Amygdala (tissue), 56 donors: ENCODE measurements around the gene HMBS.
"Not testable (repeated sequence)": the region's sequence is repeated elsewhere in the genome, so short reads cannot be mapped to it uniquely, and the experiment has no call there.

Experiments
- DNase-seq, 56 donors: peaks; one replicate each; lab custom pipeline; 2025; lab: John Stamatoyannopoulos, UW

Gene HMBS

GRCh38 chr11:119084663-119085436 lies at the start of gene HMBS:
Gene HMBS, plus strand, starts transcription at chr11:119084881. Its CDS starts 153 bp downstream, at chr11:119085034.
- DNase-seq: peak; percentile 65 to 98 (median 92)

GRCh38 chr11:119038884-119039283 lies 45.8 kb upstream of the HMBS start:
- no peak for DNase-seq

- not testable (repeated sequence) for DNase-seq
Measured at GRCh38 chr11:119039471-119039870, 45.2 kb upstream of the HMBS start.

- no peak for DNase-seq
Measured at GRCh38 chr11:119041821-119042514, 42.7 kb upstream of the HMBS start.

- no peak for DNase-seq
Measured at GRCh38 chr11:119042927-119043326, 41.8 kb upstream of the HMBS start.

DNA sequence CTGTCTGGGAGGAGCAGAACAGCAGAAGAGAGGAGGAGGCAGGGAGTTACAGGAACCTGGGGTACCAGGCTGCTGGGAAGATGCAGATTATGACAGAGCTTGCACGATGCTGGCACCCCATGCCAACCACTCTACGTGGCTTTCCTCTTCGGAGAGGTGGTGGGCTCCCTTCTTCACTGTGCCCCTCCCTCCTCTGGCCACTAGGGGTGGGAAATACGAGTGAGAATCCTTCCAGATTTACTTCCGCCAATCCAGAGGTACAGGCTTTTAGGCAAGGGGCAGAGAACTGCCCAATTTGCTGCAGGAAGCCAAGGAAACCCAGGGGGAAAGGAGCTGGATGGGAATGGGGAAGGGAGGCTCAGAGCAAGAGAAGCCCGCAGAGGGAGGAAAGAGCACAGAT lies 40.0 kb upstream of the HMBS start:
- DNase-seq: no peak

DNA sequence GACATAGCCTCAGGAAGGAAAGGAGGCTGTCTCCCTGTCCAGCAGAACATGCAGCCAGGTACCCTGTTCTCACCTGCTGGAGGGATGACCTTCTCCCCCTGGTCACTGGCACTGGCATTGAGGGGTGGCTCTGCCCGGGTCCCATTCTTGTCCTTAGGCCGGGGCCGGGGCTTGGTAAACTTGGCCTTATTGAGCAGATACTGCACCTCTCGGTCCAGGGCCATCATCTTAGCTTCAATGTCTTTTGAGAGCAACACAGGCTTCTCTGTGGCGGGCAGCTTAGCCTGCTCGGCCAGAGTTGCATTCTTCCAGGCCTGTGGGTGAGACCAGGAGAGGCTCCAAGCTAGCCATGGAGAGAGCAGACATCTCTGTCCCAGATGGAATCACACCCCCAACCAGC lies 38.2 kb upstream of the HMBS start:
- no peak for DNase-seq

- no peak for DNase-seq
Measured at GRCh38 chr11:119047205-119047604, 37.5 kb upstream of the HMBS start.

- no peak for DNase-seq
Measured at GRCh38 chr11:119048644-119049043, 36.0 kb upstream of the HMBS start.

DNA sequence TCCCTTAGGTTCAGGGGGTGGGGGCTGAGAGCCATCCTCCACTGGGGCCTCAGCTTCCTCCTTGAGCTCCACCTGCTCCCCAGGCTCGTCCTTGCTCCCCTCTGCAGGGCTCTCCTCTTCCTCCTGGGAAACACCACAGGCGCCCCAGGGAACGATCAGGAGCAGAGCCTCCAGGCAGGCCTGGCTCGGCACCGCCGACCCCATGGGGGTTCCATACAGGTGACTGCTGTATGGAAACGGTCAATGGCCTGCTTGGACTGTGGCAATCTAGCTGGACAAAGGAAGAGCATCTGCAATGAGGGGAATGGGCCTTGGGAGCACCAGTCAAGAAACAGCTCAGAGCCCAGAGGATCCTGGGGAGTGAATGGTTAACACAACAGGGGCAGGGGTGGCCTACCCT lies 35.6 kb upstream of the HMBS start:
- no peak for DNase-seq

DNA sequence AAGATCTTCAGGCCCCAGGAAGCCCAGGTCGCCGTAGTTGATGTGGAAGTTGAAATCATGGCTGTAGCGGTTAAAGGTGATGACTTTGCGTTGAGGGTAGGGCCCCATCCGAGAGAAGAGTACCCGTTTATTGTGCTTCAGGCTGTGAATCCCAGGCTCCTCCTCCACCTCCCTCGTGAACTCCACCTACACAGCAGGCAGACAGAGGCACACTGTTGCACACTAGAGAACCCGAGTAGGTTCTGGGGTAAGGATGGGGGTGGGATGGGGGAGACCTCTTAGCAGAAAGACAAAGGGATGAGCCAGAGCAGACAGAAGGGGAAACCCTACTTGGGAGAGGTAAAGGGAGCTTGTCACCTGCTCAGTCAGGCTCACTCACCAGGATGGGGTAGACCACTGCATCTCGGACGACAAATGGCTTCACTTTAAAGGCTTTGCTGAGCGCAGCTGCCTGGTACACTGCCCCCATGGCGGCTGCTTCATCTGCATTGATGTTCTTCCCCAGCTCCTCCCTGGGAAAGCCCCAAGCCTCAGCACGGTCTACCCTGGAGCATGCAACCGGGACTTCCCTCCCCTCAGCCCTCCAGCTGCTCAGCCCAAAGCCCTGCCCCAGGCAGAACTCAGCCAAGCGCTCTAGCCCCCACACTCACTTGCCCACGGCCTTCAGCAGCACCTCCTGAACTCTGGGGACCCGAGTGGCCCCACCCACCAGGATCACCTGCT lies 33.1 kb upstream of the HMBS start:
- DNase-seq: no peak

DNA sequence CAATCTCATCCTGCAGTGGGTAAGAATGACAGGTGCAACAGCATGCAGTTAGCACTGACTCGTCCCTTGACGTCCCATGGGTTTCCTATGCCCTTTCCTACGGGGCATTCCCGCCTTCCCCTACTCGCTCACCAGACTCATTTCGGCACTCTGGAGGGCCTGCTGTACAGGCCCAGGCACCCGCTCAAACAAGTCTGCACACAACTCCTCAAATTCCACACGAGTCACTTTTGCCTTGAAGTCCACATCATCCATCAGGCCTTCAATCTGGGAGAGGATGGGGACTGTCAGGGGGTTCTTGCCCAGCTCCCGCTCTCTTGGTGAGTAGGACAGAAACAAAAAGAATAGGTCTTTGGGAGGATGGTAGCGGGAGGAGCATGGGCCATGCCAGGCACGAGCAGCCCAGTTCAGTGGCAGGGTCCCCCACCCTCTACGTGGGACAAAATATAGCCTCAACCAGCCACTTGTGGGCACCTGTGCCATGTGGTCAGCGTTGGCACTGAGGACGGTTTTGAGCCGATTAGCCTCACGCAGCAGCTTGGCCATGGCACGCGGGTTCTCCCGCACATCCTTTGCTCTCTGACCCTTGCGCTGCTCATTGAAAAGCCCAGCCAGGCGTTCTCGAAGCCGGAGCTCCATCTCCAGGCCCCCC lies 32.4 kb upstream of the HMBS start:
- no peak for DNase-seq

DNA sequence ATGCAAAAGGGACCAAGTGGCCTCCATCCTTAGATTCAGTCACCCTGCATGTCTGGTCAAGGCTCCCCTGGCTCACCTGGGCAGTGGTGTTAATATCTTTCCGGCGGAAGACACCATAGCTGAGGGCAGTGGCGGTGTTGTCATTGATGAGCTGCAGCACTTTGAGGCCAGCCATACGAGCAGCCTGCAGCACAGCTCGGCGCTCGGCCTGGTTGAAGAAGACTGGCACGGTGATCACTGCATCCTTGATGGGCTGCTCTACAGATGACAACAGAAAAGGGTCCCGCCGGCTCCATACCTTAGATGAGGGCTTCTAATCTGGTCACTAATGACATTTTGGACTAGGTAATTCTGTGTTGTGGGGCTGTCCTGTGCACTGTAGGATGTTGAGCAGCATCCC lies 30.3 kb upstream of the HMBS start:
- no peak for DNase-seq

DNA sequence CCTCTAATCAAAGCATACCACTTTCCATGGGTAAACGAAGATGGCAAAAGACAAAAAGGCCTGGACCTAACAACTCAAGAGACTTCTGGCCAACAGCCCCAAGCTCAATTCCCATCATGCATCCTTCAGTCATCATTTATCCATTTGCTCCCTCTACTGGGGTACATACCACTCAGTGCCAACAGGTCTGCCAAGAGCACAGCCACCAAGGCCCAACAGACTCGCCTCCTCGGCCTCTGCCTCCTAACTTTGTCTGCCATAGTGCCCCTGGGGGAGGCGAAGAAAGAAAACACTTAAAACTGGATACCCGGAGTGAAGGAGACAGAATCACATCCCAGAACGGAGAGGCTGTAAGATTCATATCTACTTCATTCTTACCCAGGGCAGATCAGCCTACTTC lies 28.8 kb upstream of the HMBS start:
- DNase-seq: peak in 1 of 56 donors; percentile 7

- peak in 12 of 56 donors; percentile 15 to 61 (median 38) for DNase-seq
Measured at GRCh38 chr11:119056421-119056999, 28.2 kb upstream of the HMBS start.

GRCh38 chr11:119057000-119057769 lies 27.5 kb upstream of the HMBS start, which contains the start of gene HYOU1:
Gene HYOU1, minus strand, starts transcription at chr11:119057205. Its CDS starts 1,045 bp downstream, at chr11:119056160.
- peak; percentile 54 to 99 (median 94) for DNase-seq

GRCh38 chr11:119059128-119059527 lies 25.6 kb upstream of the HMBS start:
- DNase-seq: not testable (repeated sequence)

DNA sequence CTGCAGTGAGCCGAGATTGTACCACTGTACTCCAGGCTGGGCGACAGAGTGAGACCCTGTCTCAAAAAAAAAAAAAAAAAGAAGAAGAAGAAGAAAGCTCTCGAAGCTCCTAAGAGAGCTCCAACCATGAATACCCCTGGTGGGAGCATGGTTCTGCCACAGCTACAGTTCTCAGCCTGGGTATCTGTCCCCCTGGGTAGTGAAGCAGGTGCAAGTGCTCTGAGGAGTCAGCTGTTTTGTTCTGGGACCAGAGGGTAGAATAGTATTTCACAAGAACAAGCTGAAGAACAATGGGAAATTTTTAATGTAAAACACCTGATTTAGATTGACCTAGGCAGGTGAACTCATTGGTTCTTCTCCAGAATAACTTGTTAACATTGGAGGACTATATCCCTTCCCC lies 23.4 kb upstream of the HMBS start:
- no peak for DNase-seq

DNA sequence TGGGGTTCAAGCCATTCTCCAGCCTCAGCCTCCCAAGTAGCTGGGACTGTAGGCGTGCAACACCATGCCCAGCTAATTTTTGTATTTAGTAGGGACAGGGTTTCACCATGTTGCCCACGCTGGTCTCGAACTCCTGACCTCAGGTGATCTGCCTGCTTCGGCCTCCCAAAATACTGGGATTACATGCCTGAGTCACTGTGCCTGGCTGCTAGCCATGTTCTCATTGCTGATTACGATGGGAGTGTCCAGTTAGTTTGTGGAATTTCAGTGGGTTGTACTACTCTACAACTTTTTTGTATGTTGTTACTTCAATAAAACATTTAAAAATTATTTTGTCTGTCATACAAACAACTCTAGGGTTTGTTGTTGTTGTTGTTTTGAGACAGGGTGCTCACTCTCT lies 21.9 kb upstream of the HMBS start:
- no peak for DNase-seq

GRCh38 chr11:119065369-119065768 lies 19.3 kb upstream of the HMBS start:
- peak in 1 of 56 donors; percentile 3 for DNase-seq
